GM21447 (cell line): ENCODE measurements around the gene FER.
"Not testable (repeated sequence)": the region's sequence is repeated elsewhere in the genome, so short reads cannot be mapped to it uniquely, and the experiment has no call there.

Experiments
- ATAC-seq: cut with Tn5 transposase; IDR thresholded peaks from one replicate; pipeline ENCODE4 v1.9.1; 2021; ENCODE audit not compliant: unreplicated experiment

FER gene

DNA sequence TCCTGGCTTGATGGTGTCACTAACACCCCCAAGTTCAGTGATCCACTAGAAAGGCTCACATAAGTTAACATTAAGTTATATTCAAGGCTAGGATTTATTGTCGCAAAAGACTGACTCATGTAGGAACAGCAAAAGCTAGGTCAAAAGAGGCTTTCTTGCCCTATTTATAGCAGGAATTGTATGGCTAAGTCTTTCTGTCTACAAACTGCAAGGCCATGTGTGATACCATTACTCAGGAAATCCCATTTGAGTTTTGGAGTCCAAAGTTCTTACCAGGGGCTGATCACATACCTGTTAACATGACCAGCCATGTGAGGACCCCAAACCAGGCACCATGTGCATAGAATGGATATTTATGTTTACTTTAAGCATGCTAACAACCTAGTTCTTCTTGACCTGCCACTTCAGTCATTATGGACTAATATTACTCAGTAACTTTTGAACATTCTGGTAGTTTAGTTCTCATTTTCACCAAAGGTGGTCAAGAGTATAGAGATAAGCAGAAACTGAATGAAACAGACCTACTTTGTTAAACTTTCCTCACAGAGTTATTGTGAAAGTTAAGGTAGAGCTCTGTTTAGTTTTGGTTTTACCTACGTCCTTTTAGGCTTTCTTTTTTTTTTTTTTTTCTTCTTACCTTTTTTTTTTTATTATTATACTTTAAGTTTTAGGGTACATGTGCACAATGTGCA is 281.1 kb downstream of the FER start:
- ATAC-seq: peak; percentile 75

DNA sequence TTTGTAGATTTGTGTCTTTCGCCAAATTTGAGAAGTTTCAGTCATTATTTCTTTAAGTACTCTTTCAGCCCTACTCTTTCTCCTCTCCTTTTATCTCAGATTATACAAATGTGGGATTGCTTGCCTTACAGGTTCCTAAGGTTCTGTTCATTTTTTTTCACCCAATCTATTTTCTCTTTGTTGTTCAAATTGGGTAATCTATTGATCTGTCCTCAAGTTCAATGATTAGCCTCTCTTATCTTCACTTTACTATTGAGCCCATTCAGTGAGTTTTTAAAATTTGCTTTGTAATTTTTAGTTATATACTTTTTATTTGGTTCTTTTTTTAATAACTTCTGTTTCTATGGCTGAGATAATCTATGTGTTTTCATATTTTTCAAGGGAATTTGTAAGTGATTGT is 282.1 kb downstream of the FER start:
- no peak for ATAC-seq

DNA sequence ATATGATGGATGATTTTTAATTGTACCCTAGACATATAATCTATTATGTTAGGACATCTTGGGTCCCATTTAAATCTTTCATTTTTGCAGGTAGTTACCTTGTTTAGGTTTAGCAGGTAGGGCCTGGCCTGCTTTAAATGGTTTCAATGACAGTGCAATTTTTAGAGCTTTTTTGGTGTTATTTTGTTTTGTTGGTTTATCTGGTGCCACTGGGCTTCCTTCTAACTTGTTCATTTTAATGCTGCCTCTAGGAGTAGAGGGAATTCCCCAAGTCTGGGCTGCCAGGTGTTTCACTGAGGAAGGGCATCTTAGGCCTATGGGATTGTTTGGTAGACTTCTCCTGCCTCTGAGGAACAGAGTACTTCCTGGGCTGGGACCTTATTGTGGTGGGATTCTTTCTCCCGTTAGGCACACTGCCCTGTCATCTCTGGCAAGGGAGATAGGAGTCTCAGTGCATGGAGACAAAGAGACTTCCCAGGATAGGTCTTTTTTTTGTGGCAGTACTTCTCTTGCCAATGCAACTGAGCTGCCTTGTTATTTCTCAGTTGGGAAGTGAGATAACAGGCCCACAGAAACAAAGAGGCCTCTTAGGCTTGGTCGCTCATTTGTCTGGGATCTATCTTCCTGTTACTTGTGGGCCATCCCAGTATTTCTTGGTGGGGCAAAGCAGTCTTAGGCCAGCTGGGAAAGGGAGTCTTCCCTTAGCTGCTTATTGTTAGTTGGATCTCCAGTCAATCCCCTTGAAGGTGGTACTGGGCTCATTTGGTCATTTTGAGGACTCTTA is 282.9 kb downstream of the FER start:
- ATAC-seq: no peak

DNA sequence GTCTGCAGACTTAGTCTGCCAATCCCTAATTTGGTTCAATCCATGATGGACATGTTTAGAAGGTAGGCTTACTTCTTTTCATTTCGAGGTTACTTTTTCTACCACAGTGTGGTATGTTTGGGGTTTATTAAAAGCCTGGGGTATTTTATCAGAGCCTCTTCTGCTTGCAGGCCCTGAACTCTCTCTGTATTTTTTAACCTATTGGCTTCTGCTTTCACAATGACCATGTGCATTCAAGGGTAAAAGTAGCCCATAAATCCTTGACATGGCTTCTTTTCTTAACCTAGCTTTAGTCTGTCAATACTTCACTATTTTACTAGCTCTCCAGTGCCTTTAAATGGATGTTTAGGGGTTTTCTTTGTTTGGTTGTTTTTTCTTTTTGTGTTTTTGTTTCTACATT is 286.6 kb downstream of the FER start:
- ATAC-seq: no peak

DNA sequence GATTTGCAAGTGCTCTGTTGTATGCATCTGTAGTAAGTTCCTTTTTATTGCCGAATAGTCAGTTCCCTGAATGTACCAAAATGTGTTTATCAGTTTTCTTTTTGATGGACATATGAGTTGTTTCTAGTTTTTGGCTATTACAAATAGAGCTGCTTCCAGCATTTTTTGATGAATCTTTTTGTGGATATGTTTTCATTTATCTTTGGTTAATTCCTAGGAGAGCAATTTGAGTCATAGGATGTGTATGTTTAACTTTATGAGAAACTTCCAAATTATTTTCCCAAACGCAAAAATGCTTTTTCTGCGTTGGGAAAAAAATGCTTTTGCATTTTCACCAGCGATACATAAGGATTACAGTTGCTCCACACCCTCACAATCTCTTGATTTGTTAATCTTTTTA is 287.7 kb downstream of the FER start:
- ATAC-seq: no peak

DNA sequence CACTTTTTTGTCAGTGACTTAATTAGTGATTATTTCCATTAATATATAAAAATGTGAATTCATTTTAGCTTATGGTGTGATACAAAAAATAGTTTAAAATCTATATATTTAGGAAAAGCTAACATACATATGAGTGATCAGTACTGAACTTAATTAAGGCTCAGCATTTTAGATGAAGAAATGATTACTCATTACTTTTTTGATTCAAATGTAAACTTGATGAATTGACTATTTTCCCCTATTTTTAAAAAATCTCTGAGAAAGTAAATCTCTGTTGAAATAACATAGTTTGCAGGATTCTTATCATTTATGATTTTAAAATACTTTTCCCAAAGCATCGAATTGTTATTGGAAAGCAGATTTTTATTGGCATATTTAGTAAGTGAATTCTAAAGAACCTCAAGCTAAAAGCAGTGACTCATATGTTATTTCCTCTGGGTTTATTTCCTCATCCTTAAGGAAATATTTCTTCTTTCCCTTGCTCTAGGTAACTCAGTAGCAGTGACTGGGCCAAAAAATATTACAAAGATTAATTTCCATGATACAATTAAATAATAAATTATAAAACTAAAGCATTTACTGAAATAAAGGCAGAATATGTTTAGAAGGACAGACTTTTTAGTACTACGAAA is 290.6 kb downstream of the FER start:
- ATAC-seq: no peak

DNA sequence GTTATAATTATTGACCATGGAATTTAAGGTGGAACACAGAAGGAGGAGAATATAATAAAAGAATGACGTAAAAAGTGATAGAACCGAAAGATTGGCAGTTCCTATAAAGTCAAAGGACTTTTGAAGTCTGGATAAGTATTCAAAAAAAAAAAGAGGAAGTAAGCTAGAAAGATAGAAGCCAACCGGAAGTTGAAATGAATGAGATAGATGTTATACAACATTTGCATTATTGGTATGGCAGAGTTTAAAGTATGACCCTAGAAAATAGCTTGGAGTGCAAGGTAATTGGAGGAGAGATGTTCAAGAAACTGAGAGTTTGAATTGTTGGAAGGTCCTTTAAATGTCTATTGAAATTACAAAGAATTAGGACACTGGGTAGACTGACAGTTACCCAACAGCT is 293.6 kb downstream of the FER start:
- ATAC-seq: peak; percentile 75

DNA sequence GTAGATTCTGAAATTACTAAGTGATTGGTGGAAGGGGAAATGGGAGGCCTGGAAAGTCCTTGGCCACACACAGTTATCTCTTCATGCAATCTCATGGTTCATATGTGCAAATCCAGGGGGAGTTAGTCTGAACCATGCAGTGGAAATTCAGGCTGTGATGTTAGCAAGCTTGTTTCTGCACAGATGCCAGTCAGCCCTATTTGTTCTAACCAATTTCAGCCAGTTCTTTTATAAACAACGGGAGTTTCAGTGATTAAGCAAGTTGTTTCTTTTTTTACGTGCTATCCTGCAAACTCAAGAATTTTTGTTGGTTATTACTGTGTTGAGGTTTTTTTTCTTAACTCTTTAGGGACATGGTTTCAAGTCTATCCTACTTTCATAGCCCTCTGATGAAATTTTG is 298.0 kb downstream of the FER start:
- no peak for ATAC-seq

DNA sequence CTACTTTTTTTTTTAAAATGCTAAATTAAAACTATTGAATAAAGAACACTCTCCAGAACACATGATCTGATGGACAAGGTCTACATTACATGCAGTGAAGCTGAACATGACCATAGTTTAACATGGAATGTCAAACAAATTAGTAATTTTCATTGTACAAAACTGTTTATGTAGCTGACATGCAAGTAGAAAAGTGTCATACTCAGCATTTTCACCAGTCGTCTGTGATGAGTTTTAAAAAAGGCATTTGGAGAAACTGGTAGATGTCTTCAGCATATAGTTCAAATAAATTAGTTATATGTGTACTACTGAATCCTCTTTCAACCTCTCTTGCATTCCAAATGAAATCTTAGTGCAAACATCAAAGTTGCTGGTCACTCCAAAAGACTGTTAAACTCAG is 301.9 kb downstream of the FER start:
- no peak for ATAC-seq

DNA sequence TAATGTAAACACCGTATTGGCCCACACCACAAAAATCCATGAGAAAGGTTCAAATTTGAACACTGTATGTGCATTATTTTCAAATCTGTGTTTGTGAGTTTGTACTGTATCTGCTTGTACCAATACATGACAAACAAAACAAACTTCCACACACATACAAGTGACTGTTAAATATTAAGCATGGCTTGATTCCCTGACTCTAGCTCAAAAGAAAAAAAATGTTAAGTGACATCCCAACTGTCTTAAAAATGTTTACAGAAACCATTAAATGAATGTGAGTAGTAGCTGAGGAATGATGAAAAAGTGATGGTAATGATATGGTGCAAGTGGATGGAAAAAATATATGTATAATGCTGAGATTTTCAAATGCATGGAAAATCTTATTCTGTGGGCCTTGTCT is 302.6 kb downstream of the FER start:
- ATAC-seq: not testable (repeated sequence)

DNA sequence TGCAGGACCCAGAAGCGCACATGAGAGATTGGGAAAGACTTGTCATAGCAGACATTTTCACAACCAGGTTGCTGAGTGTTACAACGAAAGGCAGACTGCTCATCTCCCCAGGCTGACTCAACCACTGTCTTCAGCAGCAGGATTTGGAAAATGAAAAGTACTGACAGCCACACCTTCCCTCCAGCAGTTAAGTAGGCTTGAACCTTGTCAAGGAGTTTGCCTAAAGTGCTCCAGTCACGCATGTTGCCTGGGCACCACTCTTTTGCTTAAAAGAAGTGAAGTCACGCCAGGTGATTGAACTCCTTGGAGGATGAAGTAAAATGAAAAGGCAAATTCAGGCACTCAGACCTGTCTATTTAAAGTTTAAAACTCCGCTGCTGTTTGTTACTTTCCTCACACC is 304.5 kb downstream of the FER start:
- ATAC-seq: not testable (repeated sequence)

DNA sequence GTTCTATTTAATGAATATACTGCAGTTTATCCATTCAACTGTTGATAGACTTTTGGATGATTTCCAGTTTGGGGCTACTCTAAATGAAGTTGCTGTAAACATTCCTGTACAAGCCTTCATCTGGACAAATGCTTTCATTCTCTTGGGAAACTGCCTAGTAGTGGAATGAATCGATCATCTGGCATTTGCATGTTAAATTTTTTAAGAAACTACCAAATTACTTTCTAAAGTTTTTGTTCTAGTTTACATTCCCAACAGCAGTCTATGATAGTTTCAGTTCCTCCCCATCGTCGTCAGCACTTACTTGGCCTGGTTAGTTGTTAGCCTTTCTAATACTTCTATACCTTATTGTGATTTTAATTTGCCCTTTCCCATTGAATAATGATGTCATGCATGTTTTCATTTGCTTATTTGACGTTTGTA is 306.3 kb downstream of the FER start:
- peak; percentile 73 for ATAC-seq

DNA sequence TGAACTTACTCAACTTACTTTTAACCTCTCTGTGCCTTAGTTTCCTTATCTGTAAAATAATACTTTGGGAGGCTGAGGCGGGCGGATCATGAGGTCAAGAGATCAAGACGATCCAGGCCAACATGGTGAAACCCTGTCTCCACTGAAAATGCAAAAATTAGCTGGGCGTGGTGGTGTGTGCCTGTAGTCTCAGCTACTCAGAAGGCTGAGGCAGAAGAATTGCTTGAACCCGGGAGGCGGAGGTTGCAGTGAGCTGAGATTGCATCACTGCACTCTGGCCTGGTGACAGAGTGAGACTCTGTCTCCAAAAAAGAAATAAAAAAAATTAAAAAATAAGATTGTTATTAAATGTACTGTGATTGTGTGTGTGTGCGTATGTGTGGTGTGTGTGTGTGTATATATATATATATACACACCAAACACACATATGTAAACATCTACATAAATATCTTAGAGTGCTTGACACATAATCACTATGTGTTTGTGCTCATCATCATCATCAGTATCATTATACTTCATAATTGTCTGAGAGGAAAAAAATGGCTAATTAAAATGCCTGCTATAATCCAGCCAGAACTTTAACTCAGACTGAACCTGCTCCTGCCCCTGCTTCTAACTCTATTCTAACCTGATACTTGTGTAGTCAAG is 312.8 kb downstream of the FER start:
- ATAC-seq: no peak

DNA sequence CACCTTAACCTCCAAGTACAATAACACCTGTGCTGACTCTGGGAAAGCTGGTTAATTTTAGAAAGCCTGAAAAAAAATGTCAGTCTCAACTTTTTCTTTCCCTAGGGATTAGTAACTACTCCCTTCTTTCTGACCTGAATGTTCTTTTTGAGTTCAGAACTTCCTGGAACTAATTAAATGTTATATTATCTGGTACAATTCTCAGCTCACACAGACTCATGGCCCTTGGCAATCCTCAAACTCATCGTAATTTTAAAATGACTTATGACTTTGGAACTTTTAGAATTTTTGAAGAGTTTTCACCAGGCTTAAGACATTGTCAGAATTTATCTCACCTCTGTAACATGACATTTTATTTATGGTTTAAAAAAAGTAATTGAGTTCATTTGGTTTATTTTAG is 315.0 kb downstream of the FER start:
- ATAC-seq: no peak

DNA sequence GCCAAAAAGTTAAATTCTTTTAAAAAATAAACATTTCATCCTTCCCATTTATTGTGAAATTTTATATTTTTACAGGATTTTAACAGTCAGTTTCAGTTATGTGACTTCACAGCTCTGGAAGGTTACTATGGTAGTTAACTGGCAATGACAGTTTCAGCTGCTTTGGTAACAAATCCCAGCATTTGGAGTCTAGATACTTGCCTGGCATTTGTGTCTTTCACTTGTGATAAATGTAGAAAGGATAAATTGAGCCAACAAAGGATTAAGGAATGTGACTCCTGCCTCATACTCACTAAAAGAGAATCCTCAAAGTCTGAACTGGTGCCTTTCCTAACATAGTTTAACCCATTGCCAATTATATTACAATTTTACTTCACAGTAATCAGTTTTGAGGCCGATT is 315.5 kb downstream of the FER start:
- ATAC-seq: no peak

DNA sequence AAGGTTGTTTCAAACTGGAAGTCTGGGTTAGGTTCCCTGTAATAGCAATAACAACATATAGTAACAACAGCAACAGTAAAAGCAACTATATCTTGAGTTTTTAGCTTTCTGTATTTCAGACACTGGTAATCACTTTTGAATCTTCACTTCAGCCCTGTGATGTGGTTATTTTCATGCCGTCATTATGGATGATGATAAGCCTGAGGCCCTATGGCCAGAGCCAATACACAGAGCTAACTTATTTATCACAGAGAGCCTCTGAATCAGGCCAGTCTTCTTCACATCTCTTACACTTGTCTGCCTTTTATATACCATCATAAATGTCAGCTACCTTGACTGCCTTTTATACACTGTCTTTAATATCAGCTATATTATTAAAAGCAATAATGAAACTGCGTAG is 329.0 kb downstream of the FER start:
- ATAC-seq: no peak

DNA sequence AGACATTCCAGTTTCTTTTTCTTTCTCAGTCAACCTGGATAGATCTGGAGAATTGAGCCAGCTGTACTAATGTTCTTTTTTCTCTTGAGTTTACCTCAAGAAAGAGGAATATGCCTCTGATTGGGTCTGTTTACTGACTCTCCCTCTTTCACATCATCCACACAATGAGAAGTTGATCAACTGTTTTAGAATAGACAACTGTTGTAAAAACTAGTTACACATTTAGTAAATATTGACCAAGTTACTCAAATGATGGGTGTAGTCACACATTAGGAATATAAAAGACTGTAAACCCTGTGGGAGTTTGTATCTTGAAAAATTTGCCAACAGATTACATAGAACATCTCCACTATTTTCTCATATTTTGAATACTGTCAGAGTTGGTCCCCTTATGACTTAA is 330.8 kb downstream of the FER start:
- no peak for ATAC-seq

DNA sequence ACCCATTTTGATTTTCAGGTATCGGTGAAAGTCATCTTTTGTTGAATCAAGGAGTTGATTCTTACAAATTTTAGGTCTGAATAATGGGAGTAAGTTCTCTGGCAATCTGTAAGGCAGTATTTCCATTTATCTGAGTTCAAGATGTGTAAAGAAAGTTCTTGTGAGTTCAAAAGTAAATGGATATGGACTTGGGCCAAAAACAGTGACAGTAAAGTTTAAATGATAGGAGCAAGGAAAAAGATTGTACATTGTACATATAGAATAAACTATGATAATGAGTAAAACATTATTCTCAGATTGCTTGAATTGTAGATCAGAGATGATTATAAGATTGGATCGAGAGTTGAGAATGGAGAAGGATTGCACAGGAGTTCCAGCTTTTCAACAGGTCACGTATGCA is 332.8 kb downstream of the FER start:
- no peak for ATAC-seq

DNA sequence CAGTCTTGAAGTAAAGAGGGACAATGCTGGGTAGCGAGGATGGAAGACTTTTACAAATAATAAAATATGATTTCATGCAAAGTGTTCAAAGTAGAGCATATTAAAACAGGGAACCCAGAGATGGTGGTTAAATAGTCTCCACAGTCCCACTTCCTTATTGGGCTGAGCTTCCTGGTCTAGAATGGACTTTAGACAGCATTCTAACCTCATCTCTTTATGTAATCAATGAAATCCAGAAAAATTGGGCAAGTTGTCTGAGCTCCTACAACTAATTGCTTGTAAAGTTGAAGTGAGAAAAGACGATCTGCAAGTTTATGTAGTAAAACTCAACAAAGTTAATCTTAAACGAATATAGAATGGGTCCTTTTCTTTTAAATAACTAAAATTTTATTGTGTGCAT is 333.2 kb downstream of the FER start:
- no peak for ATAC-seq

DNA sequence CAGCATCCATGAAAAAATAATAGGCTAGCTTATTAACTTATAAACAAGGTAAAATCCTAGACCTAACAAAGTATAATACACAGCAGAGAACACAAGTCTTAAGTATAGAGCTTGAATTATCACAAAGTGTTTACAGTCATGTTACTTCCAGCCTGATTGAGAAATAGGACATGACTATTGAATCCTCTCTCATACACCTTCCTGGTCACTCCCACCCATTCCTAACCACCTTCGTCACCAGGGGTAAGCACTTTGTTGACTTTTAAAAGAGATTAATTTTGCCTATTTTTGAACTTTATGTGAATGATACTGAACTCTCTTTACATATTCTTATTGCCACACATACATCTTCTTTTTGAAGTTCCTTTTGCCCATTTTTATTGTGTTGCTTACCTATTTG is 336.2 kb downstream of the FER start:
- ATAC-seq: no peak

DNA sequence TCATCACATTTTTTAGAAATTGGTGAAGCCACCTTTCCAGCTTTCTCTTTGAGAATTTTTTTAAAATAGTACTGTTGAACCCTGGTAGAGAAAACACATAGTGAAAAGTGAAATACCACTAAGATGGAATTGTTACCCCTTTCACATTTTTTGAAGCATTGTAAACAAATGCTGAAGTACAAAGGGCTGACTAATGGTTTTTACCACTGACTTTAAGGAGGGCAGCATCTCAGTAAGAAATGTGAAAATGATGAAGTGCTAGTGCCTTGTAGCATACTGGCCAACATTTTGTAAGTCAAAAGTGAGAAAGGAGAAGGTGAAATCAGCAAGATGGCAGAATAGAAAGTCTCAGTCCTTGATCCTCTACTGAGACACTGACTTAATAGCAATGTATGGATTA is 341.5 kb downstream of the FER start:
- ATAC-seq: no peak

DNA sequence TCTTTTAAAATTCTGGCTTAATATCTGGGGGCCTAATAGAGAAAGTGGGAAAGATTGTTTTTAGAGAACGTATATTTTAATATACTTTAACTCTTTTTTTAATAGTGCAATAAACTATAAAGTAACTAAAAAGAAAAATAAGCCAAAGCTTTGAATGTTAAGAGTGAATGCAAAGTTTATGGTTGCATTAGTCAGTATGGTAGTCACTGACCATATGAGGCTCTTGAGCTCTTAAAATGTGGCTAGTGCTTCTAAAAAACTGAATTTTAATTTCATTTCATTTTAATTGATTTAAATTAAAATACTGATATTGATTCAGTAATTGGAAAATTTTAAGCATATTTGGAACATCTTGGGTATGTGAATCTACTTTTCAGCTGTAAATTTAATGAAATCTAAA is 351.4 kb downstream of the FER start:
- no peak for ATAC-seq
